RPMI7951 (cell line): ENCODE results near the gene BCAS4. TPM values are rescaled to one million over a fixed set of nuclear protein-coding genes. Genes with fewer than 3 reads are reported as not detected.
"Not testable (repeated sequence)": the region's sequence is repeated elsewhere in the genome, so short reads cannot be mapped to it uniquely, and the experiment has no call there.

Source experiments
- DNase-seq: peaks from one replicate; pipeline ENCODE4 v3.0.0-alpha.2; 2012; ENCODE audit warnings: low read depth
- total RNA-seq: library from RNA; depleted of rRNA; stranded (reverse); fragments of >200 nt; shearing (Covaris generic); gene quantifications from 2 replicates; pipeline ENCODE4 v1.2.3, GENCODE V29; 2014

BCAS4 gene
- total RNA-seq, 1 experiment from 2014 or later: 5.9 TPM

DNA sequence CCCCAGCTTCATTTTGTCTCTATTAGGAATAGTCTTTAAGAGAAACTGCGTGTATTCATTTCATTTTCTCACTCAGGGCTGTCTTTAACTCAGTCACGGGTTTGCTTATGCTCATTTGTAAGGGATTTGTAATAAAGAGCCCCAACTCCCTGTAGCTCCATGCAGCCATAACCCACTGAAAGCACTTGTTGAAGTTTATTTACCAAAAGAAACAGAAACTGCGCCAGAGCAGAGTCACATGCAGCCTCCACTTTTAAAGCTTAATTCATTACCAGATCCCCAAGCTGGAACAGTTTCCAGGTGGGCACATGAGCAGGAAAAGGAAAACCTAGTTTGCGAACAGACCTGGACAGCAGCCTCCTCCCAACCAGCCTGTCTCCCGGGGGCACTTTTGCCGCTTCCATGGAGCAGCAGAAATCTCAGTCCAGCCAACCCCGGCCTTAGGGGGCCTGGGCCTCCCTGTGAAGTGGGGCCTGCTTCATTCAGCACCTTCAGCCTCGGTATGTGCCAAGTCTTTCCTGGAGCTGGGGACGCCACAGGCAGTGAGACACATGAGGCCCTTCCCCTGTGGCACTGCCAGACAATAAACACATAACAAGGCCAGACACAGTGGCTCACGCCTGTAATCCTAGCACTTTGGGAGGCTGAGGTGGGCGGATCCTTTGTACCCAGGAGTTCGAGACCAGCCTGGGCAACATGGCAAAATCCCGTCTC, 4.5 kb downstream of the BCAS4 start:
- no peak for DNase-seq

DNA sequence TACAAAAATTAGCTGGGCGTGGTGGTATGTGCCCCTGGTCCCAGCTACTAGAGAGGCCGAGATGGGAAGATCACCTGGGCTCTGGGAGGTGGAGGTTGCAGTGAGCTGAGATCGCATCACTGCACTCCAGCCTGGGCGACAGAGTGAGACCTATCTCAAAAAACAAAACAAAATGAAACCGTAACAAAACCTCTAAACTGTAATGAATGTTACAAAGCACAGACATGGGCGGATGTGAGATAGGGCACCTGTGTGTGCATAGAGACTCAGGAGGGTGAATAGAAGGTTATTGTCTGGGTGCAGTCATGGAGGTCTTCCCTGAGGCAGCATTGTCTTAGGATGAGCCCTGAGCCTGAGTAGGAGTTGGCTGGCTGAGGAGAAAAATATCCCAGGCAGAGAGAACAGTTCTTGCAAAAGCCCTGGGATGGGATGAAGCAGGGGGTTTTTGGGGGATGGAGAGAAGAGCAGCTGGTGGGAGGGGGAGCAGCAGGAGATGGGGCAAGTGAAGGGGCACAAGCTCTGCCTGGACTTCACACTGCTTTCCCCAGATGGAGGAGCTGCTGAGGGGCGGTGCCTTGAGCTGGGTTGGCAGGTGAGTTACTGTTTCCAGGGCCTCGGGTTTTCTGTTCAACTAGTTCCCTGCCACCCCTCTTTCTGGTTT, 5.2 kb downstream of the BCAS4 start:
- no peak for DNase-seq

DNA sequence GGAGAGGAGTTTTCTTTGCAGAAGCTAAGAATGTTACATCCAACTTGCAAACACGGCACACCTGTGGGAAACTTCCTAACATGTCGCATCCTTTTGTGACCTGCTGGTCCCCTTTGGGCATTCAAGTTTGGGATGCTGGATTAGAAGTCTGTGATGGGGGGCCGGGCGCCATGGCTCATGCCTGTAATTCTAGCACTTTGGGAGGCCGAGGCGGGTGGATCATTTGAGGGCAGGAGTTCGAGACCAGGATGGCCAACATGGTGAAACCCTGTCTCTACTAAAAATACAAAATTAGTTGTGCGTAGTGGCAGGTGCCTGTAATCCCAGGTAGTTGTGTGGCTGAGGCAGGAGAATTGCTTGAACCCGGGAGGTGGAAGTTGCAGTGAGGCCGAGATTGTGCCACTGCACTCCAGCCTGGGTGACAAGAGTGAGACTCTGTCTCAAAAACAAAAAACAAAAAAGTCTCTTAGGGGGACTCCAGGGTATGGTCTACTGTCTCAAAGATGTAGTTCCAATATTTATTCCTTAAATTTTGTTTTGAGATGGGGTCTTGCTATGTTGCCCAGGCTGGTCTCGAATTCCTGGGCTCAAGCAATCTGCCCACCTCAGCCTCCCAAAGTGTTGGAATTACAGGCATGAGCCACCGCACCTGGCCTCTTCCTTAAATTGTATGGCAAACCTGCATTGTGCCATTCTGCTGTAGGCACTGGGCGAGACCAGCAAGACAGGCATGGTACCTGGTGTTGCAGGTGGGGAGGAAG, 6.3 kb downstream of the BCAS4 start:
- not testable (repeated sequence) for DNase-seq

DNA sequence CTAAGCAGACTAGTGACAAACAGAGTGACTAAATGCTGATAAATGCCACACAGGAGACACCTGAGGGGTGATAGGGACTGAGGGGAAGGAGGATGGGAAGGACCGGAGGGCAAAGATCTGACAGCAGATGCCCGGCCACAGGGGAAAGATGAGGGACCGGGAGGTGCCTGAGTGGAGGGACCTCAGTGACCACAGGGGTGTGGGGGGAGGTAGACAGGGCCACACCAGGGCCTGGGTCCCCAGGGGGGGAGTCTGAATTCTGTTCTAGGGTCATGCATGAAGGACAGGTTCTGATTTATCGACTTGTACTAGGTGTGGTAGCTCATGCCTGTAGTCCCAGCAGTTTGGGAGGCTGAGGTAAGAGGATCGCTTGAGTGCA, 6.9 kb downstream of the BCAS4 start:
- no peak for DNase-seq

- no peak for DNase-seq
Observed at GRCh38 chr20:50802289-50802688, 7.4 kb downstream of the BCAS4 start.

- DNase-seq: no peak
Observed at GRCh38 chr20:50804437-50805348, 9.8 kb downstream of the BCAS4 start.

DNA sequence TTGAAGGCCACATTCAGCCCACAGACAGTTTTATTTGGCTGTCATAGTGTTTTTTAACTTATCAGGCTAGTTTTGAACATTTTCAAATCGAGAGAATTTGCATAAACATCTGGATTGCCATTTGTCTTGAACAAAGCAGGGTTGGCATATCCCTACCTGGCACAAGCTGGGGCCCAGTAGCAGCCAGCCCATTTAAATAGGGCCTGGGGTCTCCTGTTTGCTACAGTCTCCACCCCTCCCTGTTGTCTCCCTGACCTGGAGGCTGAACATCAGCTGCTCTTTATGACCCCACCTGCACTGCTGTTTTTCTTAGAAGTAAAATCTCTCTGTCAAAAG, 10.5 kb downstream of the BCAS4 start:
- DNase-seq: no peak

GRCh38 chr20:50806126-50806768, 11.4 kb downstream of the BCAS4 start:
- DNase-seq: no peak

- peak; percentile 36 for DNase-seq
Observed at GRCh38 chr20:50810063-50810462, 15.2 kb downstream of the BCAS4 start.

DNA sequence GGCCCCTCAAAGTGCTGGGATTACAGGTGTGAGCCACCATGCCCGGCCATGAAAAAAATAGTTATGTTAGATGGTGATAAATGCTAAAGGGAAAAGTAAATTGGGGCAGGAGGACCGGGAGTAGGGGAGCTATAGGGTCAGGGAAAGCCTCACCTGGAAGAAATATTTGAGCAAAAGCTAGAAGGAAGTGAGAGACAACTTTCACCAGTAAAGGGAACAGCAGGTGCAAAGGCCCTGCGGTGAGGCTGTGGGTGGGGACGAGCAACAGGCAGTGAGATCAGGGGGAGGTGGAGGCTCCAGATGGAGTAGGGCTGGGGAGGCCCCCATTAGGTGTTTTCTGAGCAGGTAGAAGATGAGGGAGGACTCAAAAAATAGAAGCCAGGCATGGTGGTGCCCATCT, 16.0 kb downstream of the BCAS4 start:
- DNase-seq: no peak

GRCh38 chr20:50813101-50813643, 18.3 kb downstream of the BCAS4 start:
- DNase-seq: no peak

GRCh38 chr20:50813801-50814200, 18.9 kb downstream of the BCAS4 start:
- DNase-seq: peak; percentile 48

DNA sequence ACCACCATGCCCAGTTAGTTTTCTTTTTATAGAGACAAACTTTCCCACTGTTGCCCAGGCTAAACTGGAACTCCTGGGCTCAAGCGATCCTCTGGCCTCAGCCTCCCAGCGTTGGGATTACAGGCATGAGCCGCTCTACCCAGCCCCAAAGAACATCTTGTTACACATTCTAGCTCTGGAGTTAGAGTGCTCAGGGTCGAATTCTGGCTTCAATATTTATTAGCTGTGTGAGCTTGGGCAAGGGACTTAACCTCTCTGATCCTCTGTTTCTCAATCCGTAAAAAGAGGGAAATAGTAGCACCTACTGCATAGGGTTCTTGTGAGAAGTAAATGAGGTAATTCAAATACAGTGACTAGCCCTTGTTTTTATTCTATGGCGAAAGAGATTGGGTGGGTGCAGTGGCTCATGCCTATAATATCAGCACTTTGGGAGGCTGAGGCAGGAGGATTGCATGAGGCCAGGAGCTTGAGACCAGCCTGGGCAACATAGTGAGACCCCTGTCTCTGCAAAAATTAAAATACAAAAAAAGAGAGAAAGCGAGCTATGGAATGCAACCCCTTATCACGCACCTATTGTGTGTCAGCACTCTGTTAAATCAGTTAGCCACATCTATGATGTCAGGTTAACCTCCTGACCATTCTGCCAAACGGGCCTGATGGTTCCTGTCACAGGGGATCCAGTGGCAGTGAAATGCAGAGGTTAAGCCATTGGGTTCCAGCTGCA, 19.7 kb downstream of the BCAS4 start:
- DNase-seq: no peak

- peak; percentile 15 for DNase-seq
Observed at GRCh38 chr20:50815162-50815989, 20.5 kb downstream of the BCAS4 start.

DNA sequence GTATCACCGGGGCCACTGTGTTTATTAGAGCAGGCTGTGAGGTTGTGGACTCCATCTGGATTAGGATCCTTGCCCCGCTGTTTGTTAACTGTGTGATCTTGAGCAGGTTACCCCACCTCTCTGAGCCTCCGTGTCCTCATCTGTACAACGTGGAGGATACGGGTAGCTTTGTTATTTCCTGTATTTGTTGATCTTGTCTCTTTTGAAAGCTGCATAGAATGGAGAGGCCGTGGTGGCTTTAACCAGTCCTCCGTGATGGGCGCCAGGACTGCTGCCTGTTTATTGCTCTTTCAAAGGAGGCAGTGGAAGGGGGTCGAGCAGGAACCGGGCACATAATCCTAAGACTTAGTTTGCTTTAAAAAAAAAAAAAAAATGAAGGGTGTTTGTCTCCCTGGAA, 22.9 kb downstream of the BCAS4 start:
- DNase-seq: no peak

DNA sequence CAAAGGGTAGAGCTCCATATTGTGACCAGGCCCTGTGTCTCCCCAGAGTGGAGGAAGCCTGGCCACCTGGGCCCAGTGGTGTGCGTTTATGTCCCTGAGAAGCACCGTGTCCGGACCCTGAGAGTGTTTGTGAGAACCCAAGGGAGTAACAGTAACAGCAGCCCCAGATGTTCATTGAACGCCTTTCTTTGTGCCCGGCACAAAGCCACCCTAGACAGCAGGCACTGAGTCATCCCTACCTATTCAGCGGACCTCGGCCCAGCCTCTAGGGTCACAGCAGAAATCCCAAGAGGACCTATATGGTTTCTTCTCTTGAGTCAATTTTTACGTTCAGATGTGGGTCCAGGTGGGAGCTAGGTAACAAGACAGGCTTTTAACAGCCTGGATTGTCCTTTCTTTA, 24.5 kb downstream of the BCAS4 start:
- DNase-seq: no peak

DNA sequence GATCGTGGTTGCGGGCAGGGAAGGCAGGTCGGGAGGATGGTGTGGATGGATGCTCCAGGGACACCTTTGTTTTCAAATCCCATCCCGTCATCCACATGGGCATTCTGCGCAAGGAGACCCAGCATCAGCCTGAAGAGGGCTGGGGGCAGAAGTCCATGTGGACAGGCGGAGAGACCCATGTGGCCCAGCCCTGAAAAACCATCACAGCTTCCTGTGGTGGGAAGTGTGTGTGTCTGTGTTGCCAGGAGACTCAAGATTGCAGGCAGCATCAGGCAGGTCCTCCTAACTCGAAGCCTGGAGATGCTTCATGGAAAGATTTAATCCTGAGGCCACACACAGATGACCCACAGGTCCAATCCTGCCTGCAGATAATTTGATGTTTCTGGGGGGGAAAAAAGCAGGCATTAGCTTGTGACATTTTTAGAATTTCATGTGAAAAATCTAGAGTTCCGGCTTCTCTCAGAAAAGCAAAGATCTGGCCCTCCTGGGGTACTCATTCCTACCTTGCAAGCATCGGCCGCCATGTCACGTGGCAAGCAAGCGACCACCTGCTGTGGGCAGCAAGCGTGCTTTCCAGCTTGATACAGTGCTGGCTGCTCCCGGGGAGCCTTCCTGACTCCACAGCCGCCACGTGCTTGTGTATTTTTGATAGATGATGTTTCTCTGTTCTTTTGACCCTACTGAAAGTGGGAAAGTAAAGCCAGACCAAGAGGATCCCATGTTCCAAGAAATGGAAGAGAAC, 25.8 kb downstream of the BCAS4 start:
- DNase-seq: no peak

DNA sequence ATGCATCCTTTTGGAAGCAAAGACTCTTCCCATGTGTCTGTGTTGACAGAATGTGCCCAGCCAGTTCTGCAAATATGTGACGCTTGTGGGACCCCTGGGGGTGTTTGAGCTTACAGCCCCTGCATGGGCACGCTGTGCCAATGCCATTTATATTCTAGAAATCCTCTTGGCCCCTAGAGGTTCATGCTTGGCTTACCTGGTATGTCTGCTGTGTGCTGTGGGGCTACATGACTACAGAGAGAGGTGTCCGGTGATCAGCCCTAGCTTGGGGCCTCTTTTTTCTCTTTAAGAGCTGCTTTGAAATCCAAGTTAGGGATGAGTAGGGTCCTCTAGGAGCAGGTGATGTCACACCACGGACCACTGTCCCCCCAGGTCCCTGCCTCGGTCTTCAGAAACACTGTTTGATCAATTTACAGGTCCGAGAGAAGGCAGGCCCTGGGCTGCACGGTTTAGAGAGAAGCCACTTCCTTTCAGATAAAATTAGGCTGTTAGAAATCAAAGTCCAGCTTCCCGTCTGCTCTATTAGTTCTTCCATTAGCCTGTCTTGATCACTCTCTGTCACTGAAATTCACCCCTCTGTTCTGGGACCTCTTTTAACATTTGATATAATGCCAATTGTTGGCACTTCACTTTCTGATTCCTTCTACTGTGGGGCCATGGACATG, 26.5 kb downstream of the BCAS4 start:
- no peak for DNase-seq
